NCI-H446 treated with DMSO at 0.1 percent for 48 hours (cell line): ENCODE data around the gene DYNLT1.
A peak's percentile ranks its signal among the peaks of the same experiment; 100 is the strongest.
"Not testable (repeated sequence)": the region's sequence is repeated elsewhere in the genome, so short reads cannot be mapped to it uniquely, and the experiment has no call there.

Experiments used
- DNase-seq: peaks from one replicate; lab custom pipeline; 2025; lab: John Stamatoyannopoulos, UW

Gene DYNLT1

GRCh38 chr6:158662954-158663624 lies 18.5 kb upstream of the DYNLT1 start:
- no peak for DNase-seq

- DNase-seq = no peak
Measured at GRCh38 chr6:158662607-158662953, 18.0 kb upstream of the DYNLT1 start.

GRCh38 chr6:158661156-158661685 lies 16.7 kb upstream of the DYNLT1 start:
- no peak for DNase-seq

GRCh38 chr6:158660333-158660754 lies 15.8 kb upstream of the DYNLT1 start:
- no peak for DNase-seq

GRCh38 chr6:158656986-158657385 lies 12.4 kb upstream of the DYNLT1 start:
- not testable (repeated sequence) for DNase-seq

GRCh38 chr6:158655569-158656450 lies 11.3 kb upstream of the DYNLT1 start:
- DNase-seq = no peak

- no peak for DNase-seq
Measured at GRCh38 chr6:158654960-158655489, 10.5 kb upstream of the DYNLT1 start.

GRCh38 chr6:158654498-158654897 lies 10.0 kb upstream of the DYNLT1 start:
- peak; percentile 56 for DNase-seq

GRCh38 chr6:158653577-158654354 lies 9.2 kb upstream of the DYNLT1 start:
- DNase-seq = no peak

GRCh38 chr6:158651981-158652737 lies 7.6 kb upstream of the DYNLT1 start:
- DNase-seq = not testable (repeated sequence)

GRCh38 chr6:158649289-158650143 lies 5.0 kb upstream of the DYNLT1 start, which contains the start of gene SYTL3:
Gene SYTL3, plus strand, starts transcription at chr6:158650054. Its CDS starts 13,215 bp downstream, at chr6:158663269.
- DNase-seq = no peak

GRCh38 chr6:158648682-158649131 lies 4.2 kb upstream of the DYNLT1 start:
- no peak for DNase-seq

- DNase-seq = peak; percentile 28
Measured at GRCh38 chr6:158647501-158647900, 3.0 kb upstream of the DYNLT1 start.

- no peak for DNase-seq
Measured at GRCh38 chr6:158646023-158646910, 1.7 kb upstream of the DYNLT1 start.

- no peak for DNase-seq
Measured at GRCh38 chr6:158645064-158646022, 800 bp upstream of the DYNLT1 start.

GRCh38 chr6:158643836-158644230 lies 710 bp downstream of the DYNLT1 start:
- no peak for DNase-seq

GRCh38 chr6:158642097-158642601 lies 2.4 kb downstream of the DYNLT1 start:
- peak; percentile 20 for DNase-seq

GRCh38 chr6:158640519-158640918 lies 4.0 kb downstream of the DYNLT1 start:
- DNase-seq = no peak
